Fibroblast of mammary gland (primary cell): ENCODE data around the gene STXBP6.

ENCODE experiments used
- DNase-seq: peaks from one replicate; pipeline ENCODE4 v3.0.0-alpha.2; 2010; ENCODE audit warnings: low read depth
- H3K4me3 ChIP-seq: 2 replicates; pipeline ENCODE4 v1.5.1; 2011; ENCODE audit warnings: low read depth, mild to moderate bottlenecking, low read length, moderate library complexity; ENCODE audit not compliant: control insufficient read depth
- CTCF ChIP-seq: conservative IDR thresholded peaks from 2 replicates; pipeline ENCODE4 v1.5.1; 2011; ENCODE audit warnings: low read depth, low read length, inconsistent platforms; ENCODE audit not compliant: control insufficient read depth, insufficient read depth

The STXBP6 gene

GRCh38 chr14:24850072-24850471 is 199.9 kb downstream of the STXBP6 start:
- H3K4me3 ChIP-seq, result no peak overlapping the region
- TF ChIP-seq CTCF, result no peak
- no peak for DNase-seq

- no peak for TF ChIP-seq CTCF
- no peak overlapping the region for H3K4me3 ChIP-seq
- peak; percentile 61 for DNase-seq
Measured at GRCh38 chr14:24849471-24849870, 200.5 kb downstream of the STXBP6 start.

GRCh38 chr14:24848102-24848790 is 201.7 kb downstream of the STXBP6 start:
- no peak overlapping the region for H3K4me3 ChIP-seq
- peak; percentile 74 for DNase-seq
- no peak for TF ChIP-seq CTCF

GRCh38 chr14:24847568-24848095 is 202.3 kb downstream of the STXBP6 start:
- H3K4me3 ChIP-seq, result no peak overlapping the region
- TF ChIP-seq CTCF, result no peak
- DNase-seq, result no peak

- TF ChIP-seq CTCF, result no peak
- no peak overlapping the region for H3K4me3 ChIP-seq
- no peak for DNase-seq
Measured at GRCh38 chr14:24846261-24846660, 203.7 kb downstream of the STXBP6 start.

- no peak for TF ChIP-seq CTCF
- no peak overlapping the region for H3K4me3 ChIP-seq
- no peak for DNase-seq
Measured at GRCh38 chr14:24845851-24846250, 204.1 kb downstream of the STXBP6 start.
